ENCODE data around the gene GSK3B. TPM values are rescaled to one million over a fixed set of nuclear protein-coding genes. Genes with fewer than 3 reads are reported as not detected.

GSK3B gene
- total and polyA plus RNA-seq, 8 donors, result 4.4 to 20.7 (median 11.2) TPM

DNA sequence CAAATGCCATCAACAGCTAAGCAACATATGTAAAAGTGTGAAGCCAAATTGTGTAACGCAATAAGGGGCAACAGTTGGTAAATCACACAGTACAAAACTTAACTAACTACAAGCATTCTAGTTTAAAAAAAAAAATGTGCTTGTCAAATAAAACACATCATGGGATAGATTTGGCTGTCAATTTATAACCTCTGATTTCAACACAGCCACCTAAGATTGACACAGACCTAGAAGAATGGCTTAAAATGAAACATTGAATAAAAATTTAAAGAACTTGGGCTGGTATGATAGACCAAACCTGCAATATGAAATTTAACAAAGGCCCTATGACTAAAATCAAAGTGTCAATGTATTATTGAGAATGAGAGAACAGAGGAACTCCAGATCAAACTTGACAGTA lies 164.0 kb downstream of the GSK3B start:
- intact Hi-C loops (cut with DNase I), result no loop called here
- TF ChIP-seq, protein P1, sequence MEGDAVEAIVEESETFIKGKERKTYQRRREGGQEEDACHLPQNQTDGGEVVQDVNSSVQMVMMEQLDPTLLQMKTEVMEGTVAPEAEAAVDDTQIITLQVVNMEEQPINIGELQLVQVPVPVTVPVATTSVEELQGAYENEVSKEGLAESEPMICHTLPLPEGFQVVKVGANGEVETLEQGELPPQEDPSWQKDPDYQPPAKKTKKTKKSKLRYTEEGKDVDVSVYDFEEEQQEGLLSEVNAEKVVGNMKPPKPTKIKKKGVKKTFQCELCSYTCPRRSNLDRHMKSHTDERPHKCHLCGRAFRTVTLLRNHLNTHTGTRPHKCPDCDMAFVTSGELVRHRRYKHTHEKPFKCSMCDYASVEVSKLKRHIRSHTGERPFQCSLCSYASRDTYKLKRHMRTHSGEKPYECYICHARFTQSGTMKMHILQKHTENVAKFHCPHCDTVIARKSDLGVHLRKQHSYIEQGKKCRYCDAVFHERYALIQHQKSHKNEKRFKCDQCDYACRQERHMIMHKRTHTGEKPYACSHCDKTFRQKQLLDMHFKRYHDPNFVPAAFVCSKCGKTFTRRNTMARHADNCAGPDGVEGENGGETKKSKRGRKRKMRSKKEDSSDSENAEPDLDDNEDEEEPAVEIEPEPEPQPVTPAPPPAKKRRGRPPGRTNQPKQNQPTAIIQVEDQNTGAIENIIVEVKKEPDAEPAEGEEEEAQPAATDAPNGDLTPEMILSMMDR (IDR thresholded peaks at IDR 0.05), result no peak
- ATAC-seq, result no peak

GRCh38 chr3:119927190-119927589 lies 167.1 kb downstream of the GSK3B start:
- 95 to 96% methylated on average over 2 of the region's 2 CpGs for WGBS, 2 donors
- TF ChIP-seq, protein P1 (IDR thresholded peaks at IDR 0.05), result no peak
- no peak for FAIRE-seq
- Histone ChIP-seq H3K4me3 (no peak overlapping the region), H3K27me3 (no peaks in the 10 kb centered on the region), H3K36me3 (no peaks in the 10 kb centered on the region), H3K9me3 (no peaks in the 10 kb centered on the region), H3K4me1 (no peaks in the 10 kb centered on the region), H3K27ac (no peak overlapping the region)
- ATAC-seq, result no peak
- intact Hi-C loops (cut with DNase I), result no loop called here
- DNase-seq, result no peak

More for the DNA sequence above, 164.0 kb downstream of the GSK3B start:
- H3K4me3 ChIP-seq, result no peak overlapping the region
- 90 to 95% methylated on average over 1 of the region's 1 CpG for WGBS, 2 donors
- no peaks in the 10 kb centered on the region for H3K36me3 ChIP-seq
- no peaks in the 10 kb centered on the region for H3K27me3 ChIP-seq
- peaks cover 0 to 9% (median 0%) of the 10 kb centered on the region in 3 donors for H3K4me1 ChIP-seq
- no peak for FAIRE-seq
- no peak for DNase-seq
- no peaks in the 10 kb centered on the region for H3K9me3 ChIP-seq
- H3K27ac ChIP-seq, result no peak overlapping the region

GRCh38 chr3:119924111-119925094 lies 169.8 kb downstream of the GSK3B start:
- Histone ChIP-seq H3K4me1 (no peaks in the 10 kb centered on the region), H3K4me3 (no peak overlapping the region), H3K36me3 (no peaks in the 10 kb centered on the region), H3K27me3 (no peaks in the 10 kb centered on the region), H3K9me3 (no peaks in the 10 kb centered on the region), H3K27ac (no peak overlapping the region)
- TF ChIP-seq, protein P1 (IDR thresholded peaks at IDR 0.05), result no peak
- WGBS, 2 donors, result 95 to 97% methylated on average over 7 of the region's 7 CpGs
- intact Hi-C loops (cut with DNase I), result no loop called here
- DNase-seq, result no peak
- FAIRE-seq, result no peak
- no peak for ATAC-seq

DNA sequence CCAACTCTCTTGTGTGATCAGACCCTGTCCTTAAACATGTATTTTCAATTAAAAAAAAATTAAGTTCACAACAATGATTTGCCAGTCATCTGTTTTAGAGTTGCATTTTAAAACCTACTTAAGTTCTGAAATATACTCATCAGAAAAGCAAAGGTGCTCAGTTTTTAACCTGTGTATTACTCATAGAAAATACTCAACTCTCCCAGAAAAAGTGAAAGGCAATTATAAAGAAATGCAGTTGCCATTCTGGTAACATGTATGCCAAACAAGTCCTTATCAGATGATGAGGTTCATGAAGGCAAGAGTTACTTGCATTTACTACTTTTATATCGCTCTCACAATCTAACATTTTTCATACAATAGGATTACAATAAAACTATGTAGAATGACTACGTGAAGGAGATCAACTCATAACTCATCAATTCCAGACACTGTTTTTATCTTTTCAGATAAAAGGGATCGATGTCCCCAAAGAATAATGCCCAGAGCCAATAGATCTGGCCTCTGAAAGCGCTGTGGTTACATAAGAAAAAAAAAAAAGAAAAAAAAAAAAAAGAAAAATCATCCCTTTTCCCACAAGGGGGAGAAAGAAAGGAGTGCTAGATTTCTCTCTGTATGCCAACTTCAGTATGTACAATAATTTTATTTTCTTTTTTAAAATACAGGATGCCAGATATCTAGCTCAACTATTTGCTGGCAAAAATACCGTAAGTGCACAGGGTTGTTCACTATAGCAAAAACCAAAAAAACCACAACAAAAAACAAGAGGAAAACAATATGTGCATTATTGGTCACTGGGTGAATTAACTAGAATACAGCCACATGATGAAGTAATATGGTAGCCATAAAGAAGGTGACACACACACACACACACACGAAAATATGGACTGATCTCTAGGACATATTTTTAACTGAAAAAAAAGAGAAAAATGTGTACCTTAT lies 175.0 kb downstream of the GSK3B start:
- no peak for DNase-seq
- no peak for FAIRE-seq
- Histone ChIP-seq H3K27me3 (no peaks in the 10 kb centered on the region), H3K4me1 (no peaks in the 10 kb centered on the region), H3K27ac (no peak overlapping the region), H3K4me3 (no peak overlapping the region), H3K9me3 (no peaks in the 10 kb centered on the region), H3K36me3 (no peaks in the 10 kb centered on the region)
- 77 to 78% methylated on average over 6 of the region's 6 CpGs for WGBS, 2 donors
- ATAC-seq, result no peak
- intact Hi-C loops (cut with DNase I), result no loop called here
- TF ChIP-seq, protein P1 (IDR thresholded peaks at IDR 0.05), result no peak

Data from pancreas (tissue), 10 donors.